ENCODE data around the gene ZCCHC14. TPM values are rescaled to one million over a fixed set of nuclear protein-coding genes. Genes with fewer than 3 reads are reported as not detected.

ZCCHC14 gene
- total RNA-seq (10 to 100 TPM; 32.5 to 42.5 TPM), polyA plus RNA-seq (10 to 100 TPM in 1 of 2 donors, 1 to 10 TPM in 1; 6.6 to 23.1 TPM)
- long read RNA-seq, donor 1, partial matches to known transcripts, result 3 of 16 reads
- long read RNA-seq, donor 1, other reads (novel, unspliced or antisense), result 13 of 16 reads
- long read RNA-seq, donor 2, partial matches to known transcripts, result 5 of 19 reads
- long read RNA-seq, donor 2, other reads (novel, unspliced or antisense), result 14 of 19 reads

DNA sequence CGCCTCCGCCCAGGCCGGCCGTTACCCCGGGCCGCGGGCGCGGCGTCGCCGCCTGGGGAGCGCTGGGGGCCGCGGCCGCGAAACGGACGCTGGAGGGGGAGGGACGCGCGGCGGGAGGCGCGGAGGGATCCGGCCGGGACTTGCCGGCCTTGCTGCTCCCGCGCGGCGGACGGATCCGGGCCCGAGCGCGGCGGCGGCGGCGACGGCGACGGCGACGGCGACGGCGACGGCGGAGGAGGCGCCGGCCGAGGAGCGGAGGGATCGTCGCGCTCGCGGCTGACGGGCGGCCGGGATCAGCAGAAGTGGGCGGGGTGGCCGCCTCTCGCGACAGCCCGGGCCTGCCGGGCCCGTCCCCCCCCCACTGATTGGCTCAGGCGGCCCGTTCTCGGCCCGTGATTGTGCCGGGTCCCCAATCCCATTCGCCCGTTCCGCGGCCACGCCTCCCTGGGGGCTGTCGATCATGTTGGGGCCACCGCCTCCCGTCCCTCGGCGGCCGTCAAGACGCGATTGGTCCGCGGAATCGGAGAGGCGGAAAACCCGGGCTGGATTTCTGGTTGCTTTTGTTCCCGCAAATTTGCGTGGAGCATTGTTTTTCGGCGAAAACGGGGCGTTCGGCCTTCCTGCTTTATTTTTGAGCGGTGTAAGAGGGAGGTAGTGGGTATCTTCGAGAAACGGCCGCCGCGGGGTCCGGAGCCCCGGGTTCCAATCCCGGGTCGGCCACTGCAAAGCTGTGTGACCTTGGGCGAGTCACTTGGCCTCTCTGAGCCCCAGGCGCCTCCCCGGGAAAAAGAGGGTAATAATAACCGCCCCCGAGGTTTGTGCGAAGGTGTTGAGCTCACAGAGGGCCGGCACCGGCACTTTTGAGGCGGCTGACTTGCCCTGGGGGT, at the start of gene ZCCHC14:
TSS of gene ZCCHC14 (minus strand) at position 304 of the 887 bp plus-strand sequence. CDS start 786 bp downstream, outside the sequence.
- peak; percentile 99 for ATAC-seq (ENCODE audit: low FRiP score)
- no peaks in the 10 kb centered on the region for H3K36me3 ChIP-seq (ENCODE audit: control insufficient read depth in 1 of 2, insufficient read depth in 2 of 2, low read length in 1 of 2)
- H3K27me3 ChIP-seq (ENCODE audit: control insufficient read depth in 1 of 2, insufficient read depth in 2 of 2, low read length in 1 of 2), result no peaks in the 10 kb centered on the region
- peak within 1 kb of the TSS; percentile 26 to 94 for H3K27ac ChIP-seq (ENCODE audit: low read depth in 1 of 2, low read length in 2 of 2)
- H3K9me3 ChIP-seq (ENCODE audit: control insufficient read depth, low read length), result no peaks in the 10 kb centered on the region
- 2% methylated on average over 78 to 119 of the region's 119 CpGs for WGBS, 2 donors
- peak; percentile 100 for DNase-seq
- H3K4me1 ChIP-seq (ENCODE audit: control insufficient read depth in 1 of 2, insufficient read depth in 2 of 2, low read length in 2 of 2), result no peaks in the 10 kb centered on the region
- intact Hi-C loops (cut with DNase I), result loop anchor here (1.0 to 5.0 kb wide), 3 partner anchors 29 to 49 kb away; no protein-coding TSS in a partner anchor
- peak within 1 kb of the TSS; percentile 38 to 85 for H3K4me3 ChIP-seq (ENCODE audit: low read length in 2 of 2)

DNA sequence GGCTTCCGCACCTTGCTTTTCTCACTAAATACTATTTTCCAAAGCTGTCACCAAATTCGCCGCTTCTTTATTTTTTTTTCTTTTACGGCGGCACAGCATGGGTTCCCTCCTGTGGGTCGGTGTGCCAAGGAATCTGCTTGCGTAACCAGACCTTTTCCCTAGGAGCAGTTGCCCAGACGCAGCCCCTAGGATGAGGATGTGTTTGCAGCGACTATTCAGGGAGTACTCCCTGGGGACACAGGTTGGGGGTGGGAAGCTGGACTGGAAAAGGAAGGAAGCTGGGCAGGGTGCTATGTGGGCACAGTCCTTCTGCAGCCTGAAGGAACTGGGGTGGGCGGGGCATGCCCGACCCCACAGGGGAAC, 49.0 kb upstream of the ZCCHC14 start:
- Histone ChIP-seq H3K4me3 (ENCODE audit: low read length in 2 of 2) (peak overlapping the region in 1 of 2 donors; percentile 2), H3K27me3 (ENCODE audit: control insufficient read depth in 1 of 2, insufficient read depth in 2 of 2, low read length in 1 of 2) (no peaks in the 10 kb centered on the region), H3K9me3 (ENCODE audit: control insufficient read depth, low read length) (no peaks in the 10 kb centered on the region), H3K27ac (ENCODE audit: low read depth in 1 of 2, low read length in 2 of 2) (peak overlapping the region; percentile 18 to 97), H3K36me3 (ENCODE audit: control insufficient read depth in 1 of 2, insufficient read depth in 2 of 2, low read length in 1 of 2) (no peaks in the 10 kb centered on the region), H3K4me1 (ENCODE audit: control insufficient read depth in 1 of 2, insufficient read depth in 2 of 2, low read length in 2 of 2) (no peaks in the 10 kb centered on the region)
- ATAC-seq (ENCODE audit: low FRiP score) (peak; percentile 39), DNase-seq (peak; percentile 83 to 84)
- intact Hi-C loops (cut with DNase I), result loop anchor here (1.0 to 10.0 kb wide), 7 partner anchors 23 to 150 kb away; partner anchors contain the start of genes MAP1LC3B (in 2 of the 2) and ZCCHC14 (in 2 of the 2)
- WGBS, 2 donors, result 6 to 9% methylated on average over 11 of the region's 11 CpGs

DNA sequence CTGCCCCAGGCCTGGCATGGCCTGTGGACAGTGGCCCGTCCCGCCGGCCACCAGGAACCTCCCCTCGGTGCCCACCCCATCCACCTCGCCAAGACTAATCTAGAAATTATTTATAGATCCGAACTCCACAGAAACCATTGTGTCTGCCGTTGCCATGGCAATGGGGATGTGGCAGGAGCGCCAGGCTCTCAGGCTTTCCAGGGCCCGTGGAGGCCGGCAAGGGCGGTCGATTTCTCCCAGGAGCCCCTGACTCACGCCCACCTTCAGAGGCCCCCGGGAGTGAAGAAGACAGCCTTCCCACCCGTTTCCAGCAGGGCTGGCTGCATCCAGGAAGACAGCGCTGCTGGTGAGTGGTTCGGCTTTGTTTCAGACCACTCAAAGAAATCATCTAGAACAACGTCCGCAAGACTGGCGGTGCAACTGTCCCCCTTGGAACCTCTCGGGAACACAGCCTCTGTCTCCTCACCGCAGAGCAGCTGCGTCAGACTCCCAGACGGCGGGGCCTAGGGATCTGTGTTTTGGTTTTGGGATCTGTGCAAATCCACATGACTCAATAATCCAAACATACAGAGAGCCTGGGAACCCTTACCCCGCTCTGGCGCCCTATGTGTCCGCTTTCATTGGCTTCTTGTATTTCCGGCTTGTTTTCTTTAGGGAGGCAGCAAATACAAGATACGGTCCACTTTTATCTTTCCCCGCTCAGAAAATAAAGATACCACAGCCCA, 48.5 kb upstream of the ZCCHC14 start:
- no peaks in the 10 kb centered on the region for H3K27me3 ChIP-seq (ENCODE audit: control insufficient read depth in 1 of 2, insufficient read depth in 2 of 2, low read length in 1 of 2)
- intact Hi-C loops (cut with DNase I), result loop anchor here (1.0 to 10.0 kb wide), 6 partner anchors 23 to 149 kb away; partner anchors contain the start of genes MAP1LC3B (in 2 of the 2) and ZCCHC14 (in 2 of the 2)
- H3K36me3 ChIP-seq (ENCODE audit: control insufficient read depth in 1 of 2, insufficient read depth in 2 of 2, low read length in 1 of 2), result no peaks in the 10 kb centered on the region
- peak overlapping the region; percentile 18 to 97 for H3K27ac ChIP-seq (ENCODE audit: low read depth in 1 of 2, low read length in 2 of 2)
- WGBS, 2 donors, result 2 to 5% methylated on average over 31 of the region's 31 CpGs
- no peaks in the 10 kb centered on the region for H3K4me1 ChIP-seq (ENCODE audit: control insufficient read depth in 1 of 2, insufficient read depth in 2 of 2, low read length in 2 of 2)
- H3K4me3 ChIP-seq (ENCODE audit: low read length in 2 of 2), result peak overlapping the region in 1 of 2 donors; percentile 2
- no peaks in the 10 kb centered on the region for H3K9me3 ChIP-seq (ENCODE audit: control insufficient read depth, low read length)
- peak; percentile 80 for ATAC-seq (ENCODE audit: low FRiP score)
- DNase-seq, result peak; percentile 86 to 91

DNA sequence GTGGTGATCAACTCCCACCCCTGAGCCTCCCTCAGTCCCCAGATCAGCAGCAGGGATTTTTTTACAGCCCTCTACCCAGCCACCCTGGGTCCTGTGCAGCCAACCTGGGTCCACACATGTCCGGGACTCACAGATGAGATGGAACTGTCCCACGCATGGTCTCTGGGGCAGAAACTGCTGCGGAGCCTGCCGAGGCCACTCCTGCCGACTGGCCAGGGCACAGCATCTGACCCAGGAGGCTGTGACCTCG, 48.0 kb upstream of the ZCCHC14 start:
- 4 to 6% methylated on average over 4 to 6 of the region's 6 CpGs for WGBS, 2 donors
- intact Hi-C loops (cut with DNase I), result loop anchor here (1.0 to 10.0 kb wide), 6 partner anchors 22 to 149 kb away; partner anchors contain the start of genes MAP1LC3B (in 2 of the 2) and ZCCHC14 (in 2 of the 2)
- ATAC-seq (ENCODE audit: low FRiP score) (no peak), DNase-seq (no peak)
- Histone ChIP-seq H3K27me3 (ENCODE audit: control insufficient read depth in 1 of 2, insufficient read depth in 2 of 2, low read length in 1 of 2) (no peaks in the 10 kb centered on the region), H3K4me3 (ENCODE audit: low read length in 2 of 2) (peak overlapping the region in 1 of 2 donors; percentile 2), H3K27ac (ENCODE audit: low read depth in 1 of 2, low read length in 2 of 2) (peak overlapping the region; percentile 18 to 97), H3K9me3 (ENCODE audit: control insufficient read depth, low read length) (no peaks in the 10 kb centered on the region), H3K4me1 (ENCODE audit: control insufficient read depth in 1 of 2, insufficient read depth in 2 of 2, low read length in 2 of 2) (no peaks in the 10 kb centered on the region), H3K36me3 (ENCODE audit: control insufficient read depth in 1 of 2, insufficient read depth in 2 of 2, low read length in 1 of 2) (no peaks in the 10 kb centered on the region)

DNA sequence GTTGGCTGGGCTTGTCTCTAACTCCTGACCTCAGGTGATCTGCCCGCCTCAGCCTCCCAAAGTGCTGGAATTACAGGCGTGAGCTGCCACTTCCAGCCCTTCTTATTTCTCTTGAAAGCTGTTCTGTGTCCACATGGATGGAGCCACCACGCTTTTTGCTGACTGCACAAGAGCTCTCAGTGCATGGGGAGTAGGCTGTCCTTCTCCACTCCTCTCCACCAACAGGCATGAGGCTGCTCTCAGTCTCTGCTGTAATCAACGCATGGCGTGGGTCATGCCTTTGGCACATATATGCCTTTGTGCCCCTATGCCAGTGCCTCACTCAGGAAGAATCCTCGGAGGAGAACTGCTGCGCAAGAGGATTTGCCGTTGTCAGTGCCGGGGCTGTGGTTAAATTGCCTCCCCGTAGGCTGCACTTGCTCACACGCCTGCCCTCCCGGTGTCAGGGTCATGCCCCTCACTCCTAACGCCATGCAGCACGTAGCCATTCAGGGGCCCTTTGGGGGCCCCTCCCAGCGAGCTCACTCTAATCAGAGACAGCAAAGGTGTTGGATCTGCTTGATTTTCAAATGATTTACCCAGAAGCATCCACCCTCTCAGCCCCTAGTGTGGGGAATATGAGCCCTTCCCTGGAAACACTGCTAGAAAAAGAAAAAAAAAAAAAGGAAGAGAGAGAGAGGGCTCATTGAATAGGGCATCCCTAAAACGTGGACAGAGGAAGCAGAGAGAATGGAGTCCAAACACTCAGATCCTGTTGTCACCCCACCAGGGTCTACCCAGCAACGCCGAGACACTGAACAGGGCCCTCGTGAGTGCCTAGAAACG, 47.5 kb upstream of the ZCCHC14 start:
- no peaks in the 10 kb centered on the region for H3K4me1 ChIP-seq (ENCODE audit: control insufficient read depth in 1 of 2, insufficient read depth in 2 of 2, low read length in 2 of 2)
- ATAC-seq (ENCODE audit: low FRiP score) (peak; percentile 28), DNase-seq (peak in 1 of 2 donors; percentile 42)
- peak overlapping the region; percentile 18 to 97 for H3K27ac ChIP-seq (ENCODE audit: low read depth in 1 of 2, low read length in 2 of 2)
- H3K27me3 ChIP-seq (ENCODE audit: control insufficient read depth in 1 of 2, insufficient read depth in 2 of 2, low read length in 1 of 2), result no peaks in the 10 kb centered on the region
- intact Hi-C loops (cut with DNase I), result loop anchor here (2.0 to 10.0 kb wide), 5 partner anchors 21 to 148 kb away; partner anchors contain the start of genes MAP1LC3B (in 2 of the 2) and ZCCHC14 (in 2 of the 2)
- no peaks in the 10 kb centered on the region for H3K9me3 ChIP-seq (ENCODE audit: control insufficient read depth, low read length)
- H3K36me3 ChIP-seq (ENCODE audit: control insufficient read depth in 1 of 2, insufficient read depth in 2 of 2, low read length in 1 of 2), result no peaks in the 10 kb centered on the region
- no peak overlapping the region for H3K4me3 ChIP-seq (ENCODE audit: low read length in 2 of 2)
- 16 to 20% methylated on average over 20 of the region's 20 CpGs for WGBS, 2 donors

DNA sequence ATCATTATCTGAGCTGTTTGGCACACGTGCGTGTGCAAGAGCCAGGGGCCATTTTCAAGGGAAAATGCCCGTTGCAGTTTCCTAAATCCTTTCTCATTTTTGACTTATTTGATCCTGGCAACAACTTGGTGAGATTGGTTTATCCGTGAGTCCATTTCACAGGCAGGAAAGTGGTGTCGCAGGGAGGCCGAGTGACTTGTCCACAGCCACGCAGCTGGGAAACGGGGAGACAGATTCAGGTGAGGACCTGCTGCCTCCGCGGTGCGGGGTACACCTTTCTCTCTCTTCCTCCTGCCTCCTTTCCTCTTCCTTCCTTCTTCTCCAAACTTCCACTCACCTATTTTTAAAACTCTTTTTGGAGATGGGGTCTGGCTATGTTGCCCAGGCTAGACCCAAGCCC, 46.3 kb upstream of the ZCCHC14 start:
- no peaks in the 10 kb centered on the region for H3K9me3 ChIP-seq (ENCODE audit: control insufficient read depth, low read length)
- no peaks in the 10 kb centered on the region for H3K27me3 ChIP-seq (ENCODE audit: control insufficient read depth in 1 of 2, insufficient read depth in 2 of 2, low read length in 1 of 2)
- no peaks in the 10 kb centered on the region for H3K36me3 ChIP-seq (ENCODE audit: control insufficient read depth in 1 of 2, insufficient read depth in 2 of 2, low read length in 1 of 2)
- H3K4me1 ChIP-seq (ENCODE audit: control insufficient read depth in 1 of 2, insufficient read depth in 2 of 2, low read length in 2 of 2), result no peaks in the 10 kb centered on the region
- intact Hi-C loops (cut with DNase I), result no loop called here
- ATAC-seq (ENCODE audit: low FRiP score) (no peak), DNase-seq (peak in 1 of 2 donors; percentile 37)
- WGBS, 2 donors, result 83 to 86% methylated on average over 11 of the region's 11 CpGs
- no peak overlapping the region for H3K27ac ChIP-seq (ENCODE audit: low read depth in 1 of 2, low read length in 2 of 2)
- H3K4me3 ChIP-seq (ENCODE audit: low read length in 2 of 2), result no peak overlapping the region

DNA sequence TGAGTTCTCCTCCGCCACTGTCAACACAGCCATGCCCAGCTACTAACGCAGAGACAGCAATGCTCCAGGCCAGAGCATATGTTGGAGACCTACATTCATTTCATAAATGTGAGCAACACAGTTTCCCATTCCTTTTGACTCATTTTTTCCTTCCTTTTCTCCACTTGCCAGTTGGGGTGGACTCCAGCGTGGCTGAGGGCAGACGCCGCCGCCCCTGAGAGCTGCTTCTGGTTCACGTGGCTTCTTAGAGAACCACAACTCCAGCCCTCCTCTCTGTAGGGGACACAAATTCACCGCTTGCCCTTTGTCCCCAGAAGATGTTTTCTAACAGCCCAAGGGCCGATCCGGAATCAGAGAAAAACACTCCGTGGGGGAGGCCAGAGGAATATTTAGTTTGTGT, 45.8 kb upstream of the ZCCHC14 start:
- Histone ChIP-seq H3K4me3 (ENCODE audit: low read length in 2 of 2) (no peak overlapping the region), H3K4me1 (ENCODE audit: control insufficient read depth in 1 of 2, insufficient read depth in 2 of 2, low read length in 2 of 2) (no peaks in the 10 kb centered on the region), H3K27ac (ENCODE audit: low read depth in 1 of 2, low read length in 2 of 2) (peak overlapping the region in 1 of 2 donors; percentile 19), H3K9me3 (ENCODE audit: control insufficient read depth, low read length) (no peaks in the 10 kb centered on the region), H3K27me3 (ENCODE audit: control insufficient read depth in 1 of 2, insufficient read depth in 2 of 2, low read length in 1 of 2) (no peaks in the 10 kb centered on the region), H3K36me3 (ENCODE audit: control insufficient read depth in 1 of 2, insufficient read depth in 2 of 2, low read length in 1 of 2) (no peaks in the 10 kb centered on the region)
- intact Hi-C loops (cut with DNase I), result no loop called here
- DNase-seq (peak; percentile 77 to 86), ATAC-seq (ENCODE audit: low FRiP score) (peak; percentile 60)
- WGBS, 2 donors, result 43 to 52% methylated on average over 11 of the region's 11 CpGs

DNA sequence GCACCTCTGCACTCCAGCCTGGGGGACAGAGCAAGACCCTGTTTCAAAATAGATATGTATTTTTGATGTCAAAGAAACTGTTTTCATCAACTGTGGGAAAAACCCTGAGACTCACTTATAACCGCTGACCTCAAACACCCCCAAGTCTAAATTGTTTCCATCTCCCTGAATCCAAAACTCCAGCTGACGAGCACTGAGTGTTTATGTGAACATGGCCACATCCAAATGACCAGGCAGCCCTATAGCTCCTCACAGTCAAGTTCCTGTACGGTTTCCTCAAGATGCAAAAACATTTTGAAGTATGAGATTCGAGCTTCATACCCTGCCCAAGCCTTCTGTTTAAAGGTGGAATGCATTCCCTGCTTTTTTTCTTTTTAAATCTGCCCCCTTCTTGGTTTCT, 45.3 kb upstream of the ZCCHC14 start:
- Histone ChIP-seq H3K4me1 (ENCODE audit: control insufficient read depth in 1 of 2, insufficient read depth in 2 of 2, low read length in 2 of 2) (no peaks in the 10 kb centered on the region), H3K36me3 (ENCODE audit: control insufficient read depth in 1 of 2, insufficient read depth in 2 of 2, low read length in 1 of 2) (no peaks in the 10 kb centered on the region), H3K27me3 (ENCODE audit: control insufficient read depth in 1 of 2, insufficient read depth in 2 of 2, low read length in 1 of 2) (no peaks in the 10 kb centered on the region), H3K4me3 (ENCODE audit: low read length in 2 of 2) (no peak overlapping the region), H3K27ac (ENCODE audit: low read depth in 1 of 2, low read length in 2 of 2) (peak overlapping the region in 1 of 2 donors; percentile 32), H3K9me3 (ENCODE audit: control insufficient read depth, low read length) (no peaks in the 10 kb centered on the region)
- DNase-seq (peak in 1 of 2 donors; percentile 15), ATAC-seq (ENCODE audit: low FRiP score) (no peak)
- WGBS, 2 donors, result 48 to 49% methylated on average over 4 of the region's 4 CpGs
- intact Hi-C loops (cut with DNase I), result no loop called here

All from aorta (tissue), 5 donors.